K562 (cell line): ENCODE measurements around the gene EFCAB7. TPM values are rescaled to one million over a fixed set of nuclear protein-coding genes. Genes with fewer than 3 reads are reported as not detected.

Experiments used
- ATAC-seq: fragments of 200-7000 bp; cut with Tn5 transposase; 3 replicates; pipeline ENCODE4 v1.9.1; 2020; ENCODE audit warnings: moderate library complexity
- BruUV-seq: library from RNA; stranded (reverse); fragments of 400-500 nt; replicated peaks from 2 replicates; lab custom pipeline; 2021; lab: Mats Ljungman, UMichigan
- CTCF ChIA-PET: fragments of 300-600 bp; formaldehyde crosslinking; extraction: SDS; loops from one replicate; lab custom pipeline; 2021; ENCODE audit warnings: low intra/inter-chr PET ratio; lab: Yijun Ruan, JAX
- POLR2A ChIA-PET: fragments of 300-600, 350-650 bp; sonication (Branson Sonifier 250); formaldehyde crosslinking; extraction: SDS; loops from one replicate; lab custom pipeline; 2021; ENCODE audit warnings: antibody characterized with exemption, inconsistent platforms; lab: Yijun Ruan, JAX
- DNase-seq, 4 experiments: peaks; one replicate each; pipeline versions ENCODE4 v3.0.0 to v3.0.0-alpha.2; 2011 to 2018; ENCODE audit warnings: low spot score in 3 of 4, mixed read lengths in 3 of 4; ENCODE audit errors: extremely low read depth in 1 of 4
- FAIRE-seq: peaks from 2 replicates; lab custom pipeline; 2011; peaks lifted over from hg19 to GRCh38; lab: Jason Lieb, UNC
- H2AFZ ChIP-seq: 2 replicates; pipeline ENCODE4 v1.6.0; 2011; ENCODE audit warnings: low read depth, low read length, control low read depth, inconsistent platforms
- H3K27ac ChIP-seq: fragments of 200-600 bp; 3 replicates; pipeline ENCODE4 v1.8.0; 2011; ENCODE audit warnings: low read depth, mild to moderate bottlenecking, control low read depth, inconsistent platforms, low read length, moderate library complexity, mixed read lengths; ENCODE audit errors: extremely low read depth
- H3K27me3 ChIP-seq, 2 experiments: fragments of 300-600 bp in 1 of 2; 2 replicates in 1 of 2; 3 replicates in 1 of 2; pipeline versions ENCODE4 v1.6.0 to v1.8.0; 2011; ENCODE audit warnings: inconsistent platforms in 2 of 2, low read length in 2 of 2, mild to moderate bottlenecking in 1 of 2, mixed read lengths in 1 of 2, moderate library complexity in 1 of 2; ENCODE audit not compliant: control insufficient read depth in 2 of 2, insufficient read depth in 2 of 2
- H3K36me3 ChIP-seq: fragments of 300-600 bp; 3 replicates; pipeline ENCODE4 v1.8.0; 2011; ENCODE audit warnings: mild to moderate bottlenecking, low read length, inconsistent platforms; ENCODE audit not compliant: control insufficient read depth, insufficient read depth
- H3K4me1 ChIP-seq, 2 experiments: fragments of 200-600 bp in 1 of 2; replicated peaks in 1 of 2; 2 replicates in 1 of 2; 3 replicates in 1 of 2; pipeline versions ENCODE4 v1.5.1 to v1.8.0; 2011; ENCODE audit warnings: inconsistent platforms in 2 of 2, low read length in 2 of 2, mild to moderate bottlenecking in 1 of 2, mixed read lengths in 1 of 2, moderate library complexity in 1 of 2; ENCODE audit not compliant: control insufficient read depth in 2 of 2, insufficient read depth in 2 of 2
- H3K4me2 ChIP-seq: 2 replicates; pipeline ENCODE4 v1.6.1; 2011; ENCODE audit warnings: low read length, control low read depth, inconsistent platforms, mixed read lengths; ENCODE audit not compliant: insufficient read depth
- H3K4me3 ChIP-seq: fragments of 200-600 bp; sonication (generic), shearing (Covaris generic); 2 replicates; pipeline ENCODE4 v1.5.1; 2016; ENCODE audit warnings: control low read depth, inconsistent platforms
- H3K79me2 ChIP-seq: fragments of 200-600 bp; 3 replicates; pipeline ENCODE4 v1.8.0; 2011; ENCODE audit warnings: low read length, inconsistent platforms; ENCODE audit not compliant: control insufficient read depth, insufficient read depth
- H3K9ac ChIP-seq, 2 experiments: 2 replicates each; pipeline versions ENCODE4 v1.6.0 to v1.6.1; 2011; ENCODE audit warnings: low read depth in 2 of 2, low read length in 2 of 2, control low read depth in 1 of 2, inconsistent platforms in 1 of 2, mild to moderate bottlenecking in 1 of 2, mixed read lengths in 1 of 2; ENCODE audit not compliant: insufficient read depth in 1 of 2
- H3K9me1 ChIP-seq: one replicate; pipeline ENCODE4 v1.6.0; 2011; ENCODE audit warnings: inconsistent platforms, mild to moderate bottlenecking, low read length, moderate library complexity; ENCODE audit not compliant: control insufficient read depth, insufficient read depth
- H3K9me3 ChIP-seq: replicated peaks from 2 replicates; pipeline ENCODE4 v1.5.1; 2011; ENCODE audit warnings: low read depth, low read length, inconsistent platforms; ENCODE audit not compliant: control insufficient read depth, insufficient read depth
- H4K20me1 ChIP-seq: replicated peaks from 2 replicates; pipeline ENCODE4 v1.6.1; 2011; ENCODE audit warnings: low read length, inconsistent platforms, mixed read lengths; ENCODE audit not compliant: control insufficient read depth, insufficient read depth
- CHD2 ChIP-seq: IDR thresholded peaks from 2 replicates; pipeline ENCODE4 v1.6.1; 2011; ENCODE audit warnings: low read depth, low read length
- CTCFL ChIP-seq: IDR thresholded peaks from 2 replicates; pipeline ENCODE4 v1.6.1; 2011; ENCODE audit warnings: borderline replicate concordance, low read depth, mild to moderate bottlenecking, moderate library complexity, low read length; ENCODE audit not compliant: insufficient read depth, poor library complexity, severe bottlenecking
- DLX4 ChIP-seq: fragments of 250-450 bp; sonication (Bioruptor Pico); IDR thresholded peaks from 2 replicates; pipeline ENCODE4 v1.6.1; 2021; ENCODE audit warnings: mild to moderate bottlenecking
- DNMT1 ChIP-seq: fragments of 450-650 bp; IDR thresholded peaks from 2 replicates; pipeline ENCODE4 v1.6.1; 2016; ENCODE audit warnings: antibody characterized with exemption, mild to moderate bottlenecking
- HIVEP1 ChIP-seq: fragments of 250-450 bp; sonication (Bioruptor Pico); IDR thresholded peaks from 2 replicates; pipeline ENCODE4 v1.4.0; 2020; ENCODE audit warnings: mild to moderate bottlenecking
- HNRNPUL1 ChIP-seq: fragments of 200-400 bp; formaldehyde crosslinking; IDR thresholded peaks from 2 replicates; pipeline ENCODE4 v1.6.1; 2017; ENCODE audit warnings: low read length
- KLF16 ChIP-seq: IDR thresholded peaks from 2 replicates; pipeline ENCODE4 v1.6.1; 2016; ENCODE audit warnings: antibody characterized with exemption
- MNT ChIP-seq, 2 experiments: fragments of 450-650 bp; conservative IDR thresholded peaks; 2 replicates each; pipeline ENCODE4 v1.6.1; 2017; ENCODE audit warnings: mild to moderate bottlenecking in 2 of 2, moderate library complexity in 2 of 2
- MXD1 ChIP-seq: fragments of 250-450 bp; sonication (Bioruptor Pico); IDR thresholded peaks from 2 replicates; pipeline ENCODE4 v1.8.0; 2021; ENCODE audit warnings: borderline replicate concordance, mild to moderate bottlenecking, moderate library complexity; ENCODE audit not compliant: poor library complexity, severe bottlenecking
- NFATC3 ChIP-seq: fragments of 450-650 bp; IDR thresholded peaks from 2 replicates; pipeline ENCODE4 v1.6.1; 2017; ENCODE audit warnings: mild to moderate bottlenecking
- PHB ChIP-seq: fragments of 250-450 bp; sonication (Bioruptor Pico); IDR thresholded peaks from 2 replicates; pipeline ENCODE4 v1.5.0; 2021
- POU5F1 ChIP-seq: fragments of 150-350 bp; IDR thresholded peaks from 2 replicates; pipeline ENCODE4 v1.6.1; 2014; ENCODE audit warnings: borderline replicate concordance, low read length, low read depth, mild to moderate bottlenecking; ENCODE audit not compliant: partially characterized antibody
- YY1 ChIP-seq, 3 experiments: IDR thresholded peaks; 2 replicates each; pipeline ENCODE4 v1.6.1; 2011; ENCODE audit warnings: low read length in 2 of 3, mild to moderate bottlenecking in 2 of 3, moderate library complexity in 2 of 3, borderline replicate concordance in 1 of 3, control low read depth in 1 of 3, low read depth in 1 of 3; ENCODE audit not compliant: insufficient read depth in 3 of 3, insufficient replicate concordance in 2 of 3, control insufficient read depth in 1 of 3, insufficient read length in 1 of 3; ENCODE audit errors: extremely low read depth in 1 of 3
- ZBED1 ChIP-seq: IDR thresholded peaks from 2 replicates; pipeline ENCODE4 v1.6.1; 2014
- ZNF639 ChIP-seq, 2 experiments: fragments of 200-800 bp in 1 of 2; sonication (Bioruptor generic) in 1 of 2; sonication (generic) in 1 of 2; formaldehyde crosslinking in 1 of 2; IDR thresholded peaks in 1 of 2; conservative IDR thresholded peaks in 1 of 2; 2 replicates each; pipeline versions ENCODE4 v1.5.0 to v1.6.1; 2016 to 2020; ENCODE audit warnings: missing compliant biosample characterization in 1 of 2, missing genetic modification characterization in 1 of 2, missing genetic modification reagents in 1 of 2
- WGBS: fragments of 100-300 bp; shearing (Covaris generic); methylation state at CpG from one replicate; pipeline ENCODE4 v1.1.6; 2016; ENCODE audit warnings: low coverage, mixed read lengths; ENCODE audit not compliant: insufficient coverage; ENCODE audit errors: missing lambda C conversion rate; 5-methylcytosine and 5-hydroxymethylcytosine counted together
- in situ Hi-C: fragments of 300-500 bp; cut with MboI; formaldehyde crosslinking; loops from 4 replicates; pipeline ENCODE4 v1.15.0; 2018; ENCODE audit warnings: inconsistent platforms, mixed read lengths
- intact Hi-C: fragments of 100-400 bp; cut with micrococcal nuclease; formaldehyde crosslinking; loops from 2 replicates; pipeline ENCODE4 v1.14.2; 2022
- polyA plus RNA-seq, 8 experiments: library from polyadenylated mRNA; depleted of rRNA in 4 of 8; stranded (reverse) in 5 of 8; unstranded in 3 of 8; fragments of >200 nt; fragmentation: Nextera tagmentation in 2 of 8; fragmentation: Illumina TruSeq in 1 of 8; extraction: Ambion mirVana in 2 of 8; extraction: Trizol in 1 of 8; gene quantifications; 2 replicates each; pipeline versions ENCODE4 v1.2.1 to v1.2.3, GENCODE V29; 2011 to 2014; ENCODE audit warnings: inconsistent platforms in 1 of 8, missing spikeins in 1 of 8
- total RNA-seq, 7 experiments: library from RNA; depleted of rRNA in 6 of 7; stranded (reverse); fragments of >200 nt in 6 of 7; fragmentation: Illumina TruSeq in 2 of 7; extraction: Trizol in 2 of 7; gene quantifications; 2 replicates each; pipeline versions ENCODE4 v1.2.1 to v1.2.3, GENCODE V29; 2011 to 2021; ENCODE audit warnings: low replicate concordance in 1 of 7

The EFCAB7 gene
- total and polyA plus RNA-seq, 9 of the 15 experiments (the other 6 are each of a cell fraction or from before 2014, with no cell fraction given) = 3.2 to 7.6 (median 5.7) TPM

- TF ChIP-seq CTCFL (no peak), PHB (no peak), MXD1 (CRISPR knock-in tag) (no peak)
These were observed 25.7 kb upstream of the EFCAB7 start (continued) for GRCh38 chr1:63497577-63497976.

DNA sequence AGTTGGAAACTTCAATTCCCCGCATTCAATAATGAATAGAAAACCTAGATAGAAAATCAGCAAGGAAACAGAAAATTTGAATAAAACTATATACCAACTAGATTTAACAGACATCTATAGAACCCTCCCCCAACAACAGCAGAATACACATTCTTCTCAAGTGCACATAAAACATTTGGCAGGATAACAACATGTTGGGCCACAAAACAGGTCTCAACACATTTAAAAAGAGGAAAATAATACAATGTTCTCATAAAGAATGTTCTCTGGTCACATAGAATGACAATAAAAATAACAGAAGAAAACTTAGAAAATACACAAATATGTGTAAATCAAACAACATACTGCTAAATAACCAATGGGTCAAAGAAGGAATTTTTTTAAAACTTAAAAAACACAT lies 25.2 kb upstream of the EFCAB7 start:
- intact Hi-C loops (no loop called here), in situ Hi-C loops (no loop called here)
- no peak overlapping the region for H3K4me2 ChIP-seq
- no peaks in the 10 kb centered on the region for H3K27me3 ChIP-seq
- H3K9ac ChIP-seq = no peak overlapping the region
- DNase-seq = no peak
- 88% methylated on average over 1 of the region's 1 CpG for WGBS
- CTCF ChIA-PET = no interaction called here
- H2AFZ ChIP-seq = no peak overlapping the region
- no peaks in the 10 kb centered on the region for H3K4me1 ChIP-seq
- no peaks in the 10 kb centered on the region for H4K20me1 ChIP-seq
- no peak for FAIRE-seq
- no peak overlapping the region for H3K27ac ChIP-seq
- H3K36me3 ChIP-seq = peaks cover 14% of the 10 kb centered on the region; the same call in 1 of the 3 replicates
- H3K9me1 ChIP-seq = no peaks in the 10 kb centered on the region
- no peak for ATAC-seq
- BruUV-seq = no TSS peak
- no peak overlapping the region for H3K4me3 ChIP-seq
- POLR2A ChIA-PET = no interaction called here
- H3K9me3 ChIP-seq = no peaks in the 10 kb centered on the region
- no peaks in the 10 kb centered on the region; the same call in 2 of the 3 replicates for H3K79me2 ChIP-seq
- TF ChIP-seq ZNF639 (CRISPR knock-in tag; conservative IDR thresholded peaks at IDR 0.05 in 1 of 2, IDR thresholded peaks at IDR 0.05 in 1 of 2) (no peak), HIVEP1 (CRISPR knock-in tag) (no peak), KLF16 (no peak), POU5F1 (no peak), DLX4 (CRISPR knock-in tag) (no peak), MNT (conservative IDR thresholded peaks at IDR 0.05) (no peak), ZBED1 (no peak), CHD2 (no peak), DNMT1 (no peak), HNRNPUL1 (no peak), YY1 (IDR thresholded peaks at IDR 0.05; ENCODE audit: borderline replicate concordance in 1 of 3, control insufficient read depth in 1 of 3, extremely low read depth in 1 of 3, insufficient read depth in 3 of 3, insufficient read length in 1 of 3, insufficient replicate concordance in 2 of 3, low read depth in 1 of 3, low read length in 2 of 3) (no peak), NFATC3 (no peak)
